Neutrophil (primary cell): ENCODE data around the gene PAPPA2.

Experiments used
- H3K27ac ChIP-seq: fragments of 200-600 bp; sonication (generic); 2 replicates; pipeline ENCODE4 v1.5.1; 2016; ENCODE audit warnings: mild to moderate bottlenecking, moderate library complexity
- H3K27me3 ChIP-seq: fragments of 200-600 bp; sonication (generic); 2 replicates; pipeline ENCODE4 v1.6.0; 2016; ENCODE audit warnings: mild to moderate bottlenecking
- H3K36me3 ChIP-seq: fragments of 200-600 bp; sonication (generic); 2 replicates; pipeline ENCODE4 v1.5.1; 2017
- H3K4me1 ChIP-seq, 2 experiments: fragments of 200-600 bp in 1 of 2; sonication (generic) in 1 of 2; 1 replicate in 1 of 2; 2 replicates in 1 of 2; pipeline versions ENCODE4 v1.5.1 to v1.6.1; 2013 to 2016; ENCODE audit warnings: low read depth in 1 of 2, low read length in 1 of 2, mild to moderate bottlenecking in 1 of 2, moderate library complexity in 1 of 2; ENCODE audit not compliant: control insufficient read depth in 1 of 2, insufficient read depth in 1 of 2
- H3K4me3 ChIP-seq, 2 experiments: fragments of 200-600 bp in 1 of 2; sonication (generic) in 1 of 2; 1 replicate in 1 of 2; 2 replicates in 1 of 2; pipeline ENCODE4 v1.5.1; 2013 to 2016; ENCODE audit warnings: low read depth in 1 of 2, low read length in 1 of 2, mild to moderate bottlenecking in 1 of 2, moderate library complexity in 1 of 2
- H3K9me3 ChIP-seq: fragments of 200-600 bp; sonication (generic); 2 replicates; pipeline ENCODE4 v1.5.1; 2016
- TF ChIP-seq, protein P1 (sequence below): fragments of 200-600 bp; sonication (generic); IDR thresholded peaks from 2 replicates; pipeline ENCODE4 v1.5.1; 2016; ENCODE audit warnings: antibody characterized with exemption

The PAPPA2 gene

DNA sequence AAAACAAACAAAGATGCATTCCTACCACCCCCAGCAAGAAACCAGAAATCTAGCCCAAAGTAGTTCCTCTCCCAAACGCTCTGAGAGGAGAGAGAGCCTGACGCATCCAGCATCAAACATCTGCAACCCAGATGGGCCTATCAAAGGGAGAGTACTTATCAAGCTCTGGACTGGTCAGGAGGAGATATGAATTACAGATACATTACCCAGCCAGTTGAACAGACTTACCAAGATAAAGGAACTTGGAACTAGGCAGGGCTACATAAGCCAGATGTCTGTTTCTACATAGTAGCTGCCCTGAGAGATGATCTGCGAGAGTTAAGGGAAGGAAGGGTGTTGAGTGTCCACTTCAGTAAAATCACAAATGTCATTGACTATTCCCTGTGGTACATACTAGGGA is 138.4 kb downstream of the PAPPA2 start:
- Histone ChIP-seq H3K27ac (no peak overlapping the region), H3K27me3 (no peaks in the 10 kb centered on the region), H3K9me3 (no peaks in the 10 kb centered on the region), H3K4me3 (no peak overlapping the region), H3K36me3 (no peaks in the 10 kb centered on the region), H3K4me1 (no peaks in the 10 kb centered on the region)
- TF ChIP-seq, protein P1, sequence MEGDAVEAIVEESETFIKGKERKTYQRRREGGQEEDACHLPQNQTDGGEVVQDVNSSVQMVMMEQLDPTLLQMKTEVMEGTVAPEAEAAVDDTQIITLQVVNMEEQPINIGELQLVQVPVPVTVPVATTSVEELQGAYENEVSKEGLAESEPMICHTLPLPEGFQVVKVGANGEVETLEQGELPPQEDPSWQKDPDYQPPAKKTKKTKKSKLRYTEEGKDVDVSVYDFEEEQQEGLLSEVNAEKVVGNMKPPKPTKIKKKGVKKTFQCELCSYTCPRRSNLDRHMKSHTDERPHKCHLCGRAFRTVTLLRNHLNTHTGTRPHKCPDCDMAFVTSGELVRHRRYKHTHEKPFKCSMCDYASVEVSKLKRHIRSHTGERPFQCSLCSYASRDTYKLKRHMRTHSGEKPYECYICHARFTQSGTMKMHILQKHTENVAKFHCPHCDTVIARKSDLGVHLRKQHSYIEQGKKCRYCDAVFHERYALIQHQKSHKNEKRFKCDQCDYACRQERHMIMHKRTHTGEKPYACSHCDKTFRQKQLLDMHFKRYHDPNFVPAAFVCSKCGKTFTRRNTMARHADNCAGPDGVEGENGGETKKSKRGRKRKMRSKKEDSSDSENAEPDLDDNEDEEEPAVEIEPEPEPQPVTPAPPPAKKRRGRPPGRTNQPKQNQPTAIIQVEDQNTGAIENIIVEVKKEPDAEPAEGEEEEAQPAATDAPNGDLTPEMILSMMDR = no peak

DNA sequence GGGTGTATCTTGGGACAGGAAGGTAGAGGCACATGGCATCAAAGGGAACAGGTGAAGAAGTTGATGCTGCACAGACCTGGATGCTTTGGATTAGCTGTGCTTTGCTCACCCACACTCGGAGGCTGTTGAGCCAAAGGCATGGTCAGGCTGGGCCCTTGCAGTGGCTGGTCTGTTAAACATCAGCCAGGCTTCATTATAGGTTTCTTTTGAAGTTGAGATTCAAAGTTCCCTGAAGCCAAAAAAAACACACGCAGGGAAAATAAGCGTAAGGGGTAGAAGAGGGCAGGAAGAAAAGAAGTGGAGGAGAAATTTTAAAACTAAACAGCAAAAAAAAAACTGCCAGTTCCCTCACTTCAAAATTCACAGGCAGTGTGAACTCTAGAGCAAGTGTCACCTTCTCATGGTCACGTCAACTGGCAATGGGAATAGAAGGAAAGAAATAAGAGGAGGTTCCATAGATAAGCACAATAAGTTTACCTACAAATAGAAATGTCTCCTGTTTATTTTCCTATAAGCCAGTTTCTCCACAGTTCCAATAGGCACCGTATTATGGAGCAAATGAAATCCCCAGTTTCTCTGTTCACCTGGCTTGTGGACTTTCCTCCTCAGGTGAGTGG is 139.5 kb downstream of the PAPPA2 start:
- no peaks in the 10 kb centered on the region for H3K4me1 ChIP-seq
- H3K9me3 ChIP-seq = no peaks in the 10 kb centered on the region
- H3K27me3 ChIP-seq = no peaks in the 10 kb centered on the region
- no peak overlapping the region for H3K4me3 ChIP-seq
- TF ChIP-seq, protein P1 = no peak
- H3K36me3 ChIP-seq = no peaks in the 10 kb centered on the region
- no peak overlapping the region for H3K27ac ChIP-seq

DNA sequence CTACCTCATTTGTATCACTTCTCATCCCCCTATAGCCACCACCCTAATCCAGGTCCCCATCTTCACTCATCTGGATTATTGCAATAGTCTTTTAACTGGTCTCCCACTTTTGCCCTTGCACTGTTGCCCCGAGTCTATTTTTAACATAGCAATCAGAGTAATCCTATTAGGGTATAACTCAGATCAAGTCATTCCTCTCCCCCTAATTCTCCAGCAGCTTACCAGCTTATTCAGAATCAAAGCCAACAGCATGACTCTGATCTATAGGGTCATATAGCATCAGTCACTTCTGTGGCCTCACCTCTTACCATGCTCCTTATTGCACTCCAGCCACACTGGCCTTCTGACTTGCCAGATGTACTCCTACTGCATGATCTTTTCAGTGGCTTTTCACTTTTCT is 140.7 kb downstream of the PAPPA2 start:
- H3K4me1 ChIP-seq = no peaks in the 10 kb centered on the region

DNA sequence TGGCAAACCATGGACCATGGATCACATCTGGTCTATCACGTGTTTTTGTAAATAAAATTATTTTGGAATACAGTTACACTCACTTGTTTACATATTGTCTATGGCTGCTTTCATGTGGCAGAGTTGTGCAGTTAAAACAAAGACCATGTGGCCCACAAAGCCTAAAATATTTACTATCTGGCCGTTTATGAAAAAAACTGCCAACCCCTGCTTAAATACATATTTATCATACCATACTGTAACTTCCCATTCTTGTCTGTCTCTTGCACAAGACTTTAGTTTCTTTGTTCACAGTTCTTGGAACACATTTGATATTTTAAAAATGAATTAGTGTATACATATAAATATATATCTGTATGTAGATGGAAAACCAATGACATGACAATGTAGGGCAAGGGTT is 141.5 kb downstream of the PAPPA2 start:
- Histone ChIP-seq H3K36me3 (no peaks in the 10 kb centered on the region), H3K4me1 (no peaks in the 10 kb centered on the region), H3K4me3 (no peak overlapping the region), H3K9me3 (no peaks in the 10 kb centered on the region), H3K27ac (no peak overlapping the region), H3K27me3 (no peaks in the 10 kb centered on the region)
- TF ChIP-seq, protein P1 = no peak

More for the DNA sequence above, 140.7 kb downstream of the PAPPA2 start:
- Histone ChIP-seq H3K27me3 (no peaks in the 10 kb centered on the region), H3K36me3 (no peaks in the 10 kb centered on the region), H3K9me3 (no peaks in the 10 kb centered on the region), H3K27ac (no peak overlapping the region), H3K4me3 (no peak overlapping the region)
- TF ChIP-seq, protein P1 = no peak

DNA sequence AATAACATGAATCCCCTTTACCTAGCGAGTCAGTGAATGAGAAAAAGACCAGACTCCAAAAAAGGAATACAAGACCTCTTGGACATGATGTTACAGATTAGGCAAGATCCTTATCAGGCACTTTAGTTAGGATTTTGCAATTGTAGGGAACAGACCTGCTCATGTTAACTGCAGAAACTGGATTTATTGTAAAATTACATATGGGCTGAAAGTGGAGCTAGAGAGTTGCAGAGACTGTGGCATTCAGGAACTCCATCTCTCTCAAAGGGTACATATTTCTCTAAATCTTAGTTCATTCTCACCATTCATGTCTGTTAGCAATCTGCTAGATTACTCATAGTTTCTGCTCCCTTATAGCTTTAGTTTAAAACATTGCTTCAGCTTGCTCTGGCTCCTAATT is 142.2 kb downstream of the PAPPA2 start:
- TF ChIP-seq, protein P1 = no peak
- no peaks in the 10 kb centered on the region for H3K9me3 ChIP-seq

More for the DNA sequence above, 142.2 kb downstream of the PAPPA2 start:
- Histone ChIP-seq H3K4me3 (no peak overlapping the region), H3K27ac (no peak overlapping the region), H3K4me1 (no peaks in the 10 kb centered on the region), H3K36me3 (no peaks in the 10 kb centered on the region), H3K27me3 (no peaks in the 10 kb centered on the region)
